Stimulated activated CD4-positive, alpha-beta T cell treated with anti-CD3 and anti-CD28 coated beads, Interleukin-4, amount 100 ng/mL, for 24 hours (primary cell): ENCODE data around the gene TRPM2.

ENCODE experiments used
- DNase-seq: peaks from one replicate; pipeline ENCODE4 v3.0.0-alpha.2; 2020

Gene TRPM2

GRCh38 chr21:44434568-44434925 is 81.1 kb downstream of the TRPM2 start:
- DNase-seq = no peak

- no peak for DNase-seq
Observed at GRCh38 chr21:44434936-44435635, 81.7 kb downstream of the TRPM2 start.

- DNase-seq = no peak
Observed at GRCh38 chr21:44436111-44436611, 82.7 kb downstream of the TRPM2 start.

GRCh38 chr21:44436958-44437357 is 83.5 kb downstream of the TRPM2 start:
- DNase-seq = no peak

GRCh38 chr21:44437371-44437695 is 83.9 kb downstream of the TRPM2 start:
- DNase-seq = no peak

- no peak for DNase-seq
Observed at GRCh38 chr21:44437696-44438431, 84.4 kb downstream of the TRPM2 start.

GRCh38 chr21:44438531-44439210 is 85.2 kb downstream of the TRPM2 start:
- DNase-seq = no peak

GRCh38 chr21:44439211-44439600 is 85.8 kb downstream of the TRPM2 start:
- DNase-seq = no peak

GRCh38 chr21:44440241-44441040 is 87.0 kb downstream of the TRPM2 start:
- DNase-seq = no peak

- no peak for DNase-seq
Observed at GRCh38 chr21:44441041-44441400, 87.6 kb downstream of the TRPM2 start.

GRCh38 chr21:44441581-44442265 is 88.3 kb downstream of the TRPM2 start:
- DNase-seq = no peak

GRCh38 chr21:44442266-44443125 is 89.1 kb downstream of the TRPM2 start:
- DNase-seq = no peak

- DNase-seq = no peak
Observed at GRCh38 chr21:44443291-44443890, 90.0 kb downstream of the TRPM2 start.

- no peak for DNase-seq
Observed at GRCh38 chr21:44443891-44444285, 90.5 kb downstream of the TRPM2 start.

- DNase-seq = no peak
Observed at GRCh38 chr21:44444286-44444931, 91.0 kb downstream of the TRPM2 start.

- DNase-seq = no peak
Observed at GRCh38 chr21:44445145-44445812, 91.9 kb downstream of the TRPM2 start.

- DNase-seq = no peak
Observed at GRCh38 chr21:44448651-44449131, 95.3 kb downstream of the TRPM2 start.

GRCh38 chr21:44449473-44450363 is 96.3 kb downstream of the TRPM2 start:
- no peak for DNase-seq

- DNase-seq = no peak
Observed at GRCh38 chr21:44450402-44450801, 97.0 kb downstream of the TRPM2 start.
